ENCODE measurements around the gene GOT1.

GRCh38 chr10:99375426-99375825 is 55.0 kb downstream of the GOT1 start:
- TF ChIP-seq CTCF (IDR thresholded peaks at IDR 0.05) (no peak), POLR2A (IDR thresholded peaks at IDR 0.05) (no peak)

Data from uterus (tissue), 2 donors.